MM.1S (cell line): ENCODE data around the gene HIBCH.

Experiments used
- DNase-seq: peaks from one replicate; pipeline ENCODE4 v3.0.0-alpha.2; 2015
- H2AFZ ChIP-seq: fragments of 300-600 bp; sonication (generic); 2 replicates; pipeline ENCODE4 v1.6.0; 2016; ENCODE audit warnings: antibody characterized with exemption, low read length
- H3F3A ChIP-seq: fragments of 300-600 bp; sonication (generic); 2 replicates; pipeline ENCODE4 v1.6.1; 2016; ENCODE audit warnings: mild to moderate bottlenecking, antibody characterized with exemption, low read length, moderate library complexity, mixed read lengths; ENCODE audit not compliant: insufficient read depth
- H3K27ac ChIP-seq: fragments of 300-600 bp; sonication (generic); 2 replicates; pipeline ENCODE4 v1.5.1; 2016; ENCODE audit warnings: mild to moderate bottlenecking, low read length
- H3K27me3 ChIP-seq: fragments of 300-600 bp; sonication (generic); replicated peaks from 2 replicates; pipeline ENCODE4 v1.6.0; 2016; ENCODE audit warnings: low read length; ENCODE audit not compliant: insufficient read depth
- H3K36me3 ChIP-seq: fragments of 300-600 bp; sonication (generic); replicated peaks from 2 replicates; pipeline ENCODE4 v1.6.1; 2016; ENCODE audit warnings: mild to moderate bottlenecking, low read length, mixed read lengths; ENCODE audit not compliant: insufficient read depth
- H3K4me1 ChIP-seq: fragments of 300-600 bp; sonication (generic); 2 replicates; pipeline ENCODE4 v1.6.1; 2016; ENCODE audit warnings: low read length, mixed read lengths
- H3K4me2 ChIP-seq: fragments of 300-600 bp; sonication (generic); 2 replicates; pipeline ENCODE4 v1.6.0; 2016; ENCODE audit warnings: low read depth, low read length
- H3K4me3 ChIP-seq: fragments of 300-600 bp; sonication (generic); 2 replicates; pipeline ENCODE4 v1.5.1; 2016; ENCODE audit warnings: low read length, mixed read lengths
- H3K79me2 ChIP-seq: fragments of 300-600 bp; sonication (generic); 2 replicates; pipeline ENCODE4 v1.6.1; 2016; ENCODE audit warnings: mixed run types, low read length, mixed read lengths
- H3K9ac ChIP-seq: fragments of 300-600 bp; sonication (generic); 2 replicates; pipeline ENCODE4 v1.6.1; 2016; ENCODE audit warnings: low read length, mixed read lengths
- H3K9me2 ChIP-seq: fragments of 300-600 bp; sonication (generic); replicated peaks from 2 replicates; pipeline ENCODE4 v1.6.1; 2016; ENCODE audit warnings: mild to moderate bottlenecking, low read length, mixed read lengths; ENCODE audit not compliant: insufficient read depth
- H3K9me3 ChIP-seq: fragments of 300-600 bp; sonication (generic); replicated peaks from 2 replicates; pipeline ENCODE4 v1.6.1; 2016; ENCODE audit warnings: mild to moderate bottlenecking, low read length, mixed read lengths; ENCODE audit not compliant: insufficient read depth
- H4K20me1 ChIP-seq: fragments of 300-600 bp; sonication (generic); 2 replicates; pipeline ENCODE4 v1.6.1; 2016; ENCODE audit warnings: mild to moderate bottlenecking, low read length, moderate library complexity, mixed read lengths; ENCODE audit not compliant: insufficient read depth
- CTCF ChIP-seq: fragments of 300-600 bp; sonication (generic); IDR thresholded peaks from 2 replicates; pipeline ENCODE4 v1.5.1; 2016; ENCODE audit warnings: antibody characterized with exemption, low read length, mixed read lengths
- EZH2 ChIP-seq: fragments of 300-600 bp; sonication (generic); optimal IDR thresholded peaks from 2 replicates; pipeline ENCODE3; 2017; ENCODE audit warnings: low read depth, mild to moderate bottlenecking, antibody characterized with exemption, low read length, mixed read lengths
- EZH2phosphoT487 ChIP-seq: fragments of 300-600 bp; sonication (generic); IDR thresholded peaks from 2 replicates; pipeline ENCODE4 v1.6.1; 2018; ENCODE audit warnings: antibody characterized with exemption, low read length

The HIBCH gene

GRCh38 chr2:190333928-190334327 is 14.3 kb upstream of the HIBCH start:
- Histone ChIP-seq H3K4me3 (no peak overlapping the region), H2AFZ (no peak overlapping the region), H3K9me2 (no peaks in the 10 kb centered on the region), H3K9ac (no peak overlapping the region), H3K27ac (no peak overlapping the region), H3K4me1 (no peaks in the 10 kb centered on the region), H3K36me3 (no peaks in the 10 kb centered on the region), H3K4me2 (no peak overlapping the region), H3K27me3 (no peaks in the 10 kb centered on the region), H3F3A (no peaks in the 10 kb centered on the region), H3K79me2 (no peaks in the 10 kb centered on the region), H4K20me1 (no peaks in the 10 kb centered on the region), H3K9me3 (no peaks in the 10 kb centered on the region)
- TF ChIP-seq EZH2phosphoT487, result no peak
- no peak for TF ChIP-seq EZH2
- no peak for TF ChIP-seq CTCF
- DNase-seq, result no peak

DNA sequence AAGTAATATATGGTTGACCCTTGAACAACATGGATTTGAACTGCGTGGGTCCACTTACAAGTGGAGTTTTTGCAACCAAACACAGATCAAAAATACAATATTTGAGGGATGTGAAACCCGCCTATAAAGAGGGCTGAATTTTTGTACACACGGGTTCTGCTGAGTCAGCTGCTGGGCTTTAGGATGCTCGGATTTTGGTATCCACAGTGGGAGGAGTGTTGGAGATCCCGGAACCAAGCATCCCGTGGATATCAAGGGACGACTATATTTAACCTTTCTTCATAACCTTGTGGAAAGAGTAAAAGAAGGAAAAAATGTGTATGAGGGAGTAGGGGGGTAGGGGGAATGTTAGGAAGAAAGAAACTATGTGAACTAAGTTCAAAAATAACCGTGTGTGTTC is 13.8 kb upstream of the HIBCH start:
- Histone ChIP-seq H4K20me1 (no peaks in the 10 kb centered on the region), H3K4me3 (no peak overlapping the region), H3K4me1 (no peaks in the 10 kb centered on the region), H3K9me3 (no peaks in the 10 kb centered on the region), H3F3A (no peaks in the 10 kb centered on the region), H3K27ac (no peak overlapping the region), H3K27me3 (no peaks in the 10 kb centered on the region), H3K9ac (no peak overlapping the region), H3K36me3 (no peaks in the 10 kb centered on the region), H3K4me2 (no peak overlapping the region), H3K79me2 (no peaks in the 10 kb centered on the region), H3K9me2 (no peaks in the 10 kb centered on the region), H2AFZ (no peak overlapping the region)
- TF ChIP-seq EZH2phosphoT487 (no peak), EZH2 (no peak), CTCF (no peak)
- DNase-seq, result no peak

DNA sequence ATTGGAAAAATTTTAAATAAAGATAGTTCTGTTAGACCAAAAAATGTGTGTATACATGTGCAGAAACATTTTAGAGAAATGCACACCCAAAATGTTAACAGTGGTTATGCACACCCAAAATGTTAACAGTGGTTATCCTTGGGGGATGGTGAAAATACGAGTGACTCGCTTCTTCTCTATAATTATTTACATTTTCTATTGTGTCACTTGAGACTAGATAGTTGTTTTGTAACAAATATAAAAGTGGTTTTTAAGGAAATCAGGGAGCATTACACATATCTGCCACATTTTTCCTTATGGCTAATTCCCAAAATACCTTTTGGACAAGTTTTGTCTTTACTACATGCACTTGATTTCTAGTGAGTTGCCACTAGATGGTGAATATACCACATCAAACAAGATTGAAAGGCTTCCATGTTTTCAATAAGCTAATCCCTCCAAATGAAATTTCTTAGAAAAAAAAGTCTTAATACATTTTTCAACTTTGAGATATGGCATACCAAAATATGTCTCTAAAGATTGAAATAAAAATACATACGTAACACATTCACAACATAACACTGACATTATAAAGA is 9.0 kb upstream of the HIBCH start:
- Histone ChIP-seq H2AFZ (no peak overlapping the region), H3K9me2 (no peaks in the 10 kb centered on the region), H3K27ac (no peak overlapping the region), H3K9me3 (no peaks in the 10 kb centered on the region), H3K4me3 (no peak overlapping the region), H3K9ac (no peak overlapping the region), H3K4me1 (no peaks in the 10 kb centered on the region), H3K27me3 (no peaks in the 10 kb centered on the region), H3F3A (no peaks in the 10 kb centered on the region), H3K36me3 (no peaks in the 10 kb centered on the region), H4K20me1 (no peaks in the 10 kb centered on the region), H3K4me2 (no peak overlapping the region), H3K79me2 (no peaks in the 10 kb centered on the region)
- TF ChIP-seq EZH2 (no peak), CTCF (no peak), EZH2phosphoT487 (no peak)
- no peak for DNase-seq
